ENCODE results near the gene GNPTG.

- TF ChIP-seq CTCF (IDR thresholded peaks at IDR 0.05): no peak
- no peak for TF ChIP-seq EZH2 (IDR thresholded peaks at IDR 0.05)
- TF ChIP-seq EZH2phosphoT487 (IDR thresholded peaks at IDR 0.05): no peak
Measured at GRCh38 chr16:1381612-1382406, 30.1 kb downstream of the GNPTG start.
